Smooth muscle cell (in vitro differentiated cells): ENCODE measurements around the gene IQGAP2. TPM values are rescaled to one million over a fixed set of nuclear protein-coding genes. Genes with fewer than 3 reads are reported as not detected.

Experiments
- DNase-seq: peaks from one replicate; lab custom pipeline; 2025; ENCODE audit not compliant: unreplicated experiment; lab: John Stamatoyannopoulos, UW
- H2AFZ ChIP-seq: fragments of 200-600 bp; sonication (generic); 2 replicates; pipeline ENCODE4 v1.6.0; 2016; ENCODE audit warnings: antibody characterized with exemption, low read depth, mild to moderate bottlenecking
- H3F3A ChIP-seq: fragments of 200-600 bp; sonication (generic); 2 replicates; pipeline ENCODE4 v1.6.0; 2017; ENCODE audit warnings: antibody characterized with exemption, low read depth
- H3K27ac ChIP-seq: fragments of 200-600 bp; sonication (generic); 2 replicates; pipeline ENCODE4 v1.5.1; 2016; ENCODE audit warnings: low read depth, mild to moderate bottlenecking
- H3K27me3 ChIP-seq: fragments of 200-600 bp; sonication (generic); 2 replicates; pipeline ENCODE4 v1.6.1; 2016; ENCODE audit warnings: low read depth, mild to moderate bottlenecking
- H3K36me3 ChIP-seq: fragments of 200-600 bp; sonication (generic); 2 replicates; pipeline ENCODE4 v1.5.1; 2016; ENCODE audit warnings: low read depth
- H3K4me1 ChIP-seq: fragments of 200-600 bp; sonication (generic); 2 replicates; pipeline ENCODE4 v1.5.1; 2016; ENCODE audit warnings: low read depth
- H3K4me2 ChIP-seq: fragments of 200-600 bp; sonication (generic); 2 replicates; pipeline ENCODE4 v1.6.0; 2016; ENCODE audit warnings: mild to moderate bottlenecking
- H3K4me3 ChIP-seq: fragments of 200-600 bp; sonication (generic); 2 replicates; pipeline ENCODE4 v1.5.1; 2016; ENCODE audit warnings: mild to moderate bottlenecking
- H3K79me2 ChIP-seq: fragments of 200-600 bp; sonication (generic); 2 replicates; pipeline ENCODE4 v1.6.0; 2016; ENCODE audit warnings: low read depth, mild to moderate bottlenecking
- H3K9ac ChIP-seq: fragments of 200-600 bp; sonication (generic); 2 replicates; pipeline ENCODE4 v1.6.0; 2016; ENCODE audit warnings: low read depth
- H3K9me3 ChIP-seq: fragments of 200-600 bp; sonication (generic); replicated peaks from 2 replicates; pipeline ENCODE4 v1.5.1; 2016; ENCODE audit warnings: low read depth
- H4K20me1 ChIP-seq: fragments of 200-600 bp; sonication (generic); 2 replicates; pipeline ENCODE4 v1.6.0; 2016; ENCODE audit warnings: low read depth
- WGBS: methylation state at CpG from one replicate; pipeline ENCODE4 v1.1.7; 2016; ENCODE audit warnings: low lambda C conversion rate; 5-methylcytosine and 5-hydroxymethylcytosine counted together
- polyA plus RNA-seq: library from polyadenylated mRNA; unstranded; fragments of >200 nt; fragmentation: Nextera tagmentation; extraction: Ambion mirVana; gene quantifications from 2 replicates; pipeline ENCODE4 v1.2.1, GENCODE V29; 2016
- total RNA-seq: library from RNA; depleted of rRNA; stranded (reverse); fragments of >200 nt; gene quantifications from 2 replicates; pipeline ENCODE4 v1.2.3, GENCODE V29; 2014
- TF ChIP-seq, protein P1 (sequence below): fragments of 200-600 bp; sonication (generic); IDR thresholded peaks from 2 replicates; pipeline ENCODE4 v1.5.1; 2017; ENCODE audit warnings: borderline replicate concordance, mild to moderate bottlenecking, antibody characterized with exemption; ENCODE audit not compliant: insufficient read depth, poor library complexity, severe bottlenecking

IQGAP2 gene
- total and polyA plus RNA-seq, 2 experiments from 2014 or later: 7.3 to 16.6 TPM

DNA sequence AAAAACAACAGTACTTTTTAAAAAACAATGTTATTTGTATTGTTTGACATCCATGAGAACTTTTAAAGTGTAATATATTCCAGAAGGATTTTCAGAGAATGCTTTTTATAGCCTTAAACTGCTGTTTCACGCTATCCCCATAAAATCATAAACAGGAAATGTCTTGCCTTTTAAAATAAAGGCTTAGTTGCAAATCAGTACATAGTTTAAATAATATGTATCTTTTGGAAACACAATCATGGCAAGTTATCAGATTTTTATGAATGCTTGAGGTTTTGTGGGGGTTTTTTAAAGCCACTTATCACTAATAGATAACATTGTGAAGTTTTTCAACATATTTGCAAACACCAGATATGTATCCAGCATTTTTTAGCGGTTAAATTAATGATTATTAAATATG is 257.3 kb downstream of the IQGAP2 start:
- no peaks in the 10 kb centered on the region for H3F3A ChIP-seq
- no peak overlapping the region for H3K4me3 ChIP-seq
- H3K9me3 ChIP-seq: no peaks in the 10 kb centered on the region
- H3K27ac ChIP-seq: no peak overlapping the region
- H2AFZ ChIP-seq: no peak overlapping the region
- TF ChIP-seq, protein P1, sequence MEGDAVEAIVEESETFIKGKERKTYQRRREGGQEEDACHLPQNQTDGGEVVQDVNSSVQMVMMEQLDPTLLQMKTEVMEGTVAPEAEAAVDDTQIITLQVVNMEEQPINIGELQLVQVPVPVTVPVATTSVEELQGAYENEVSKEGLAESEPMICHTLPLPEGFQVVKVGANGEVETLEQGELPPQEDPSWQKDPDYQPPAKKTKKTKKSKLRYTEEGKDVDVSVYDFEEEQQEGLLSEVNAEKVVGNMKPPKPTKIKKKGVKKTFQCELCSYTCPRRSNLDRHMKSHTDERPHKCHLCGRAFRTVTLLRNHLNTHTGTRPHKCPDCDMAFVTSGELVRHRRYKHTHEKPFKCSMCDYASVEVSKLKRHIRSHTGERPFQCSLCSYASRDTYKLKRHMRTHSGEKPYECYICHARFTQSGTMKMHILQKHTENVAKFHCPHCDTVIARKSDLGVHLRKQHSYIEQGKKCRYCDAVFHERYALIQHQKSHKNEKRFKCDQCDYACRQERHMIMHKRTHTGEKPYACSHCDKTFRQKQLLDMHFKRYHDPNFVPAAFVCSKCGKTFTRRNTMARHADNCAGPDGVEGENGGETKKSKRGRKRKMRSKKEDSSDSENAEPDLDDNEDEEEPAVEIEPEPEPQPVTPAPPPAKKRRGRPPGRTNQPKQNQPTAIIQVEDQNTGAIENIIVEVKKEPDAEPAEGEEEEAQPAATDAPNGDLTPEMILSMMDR: no peak
- WGBS: 44% methylated on average over 2 of the region's 2 CpGs
- H4K20me1 ChIP-seq: no peaks in the 10 kb centered on the region
- no peaks in the 10 kb centered on the region for H3K79me2 ChIP-seq
- no peak for DNase-seq
- H3K4me2 ChIP-seq: peak overlapping the region; percentile 48
- H3K9ac ChIP-seq: no peak overlapping the region
- H3K27me3 ChIP-seq: no peaks in the 10 kb centered on the region
- H3K36me3 ChIP-seq: no peaks in the 10 kb centered on the region
- no peaks in the 10 kb centered on the region for H3K4me1 ChIP-seq

DNA sequence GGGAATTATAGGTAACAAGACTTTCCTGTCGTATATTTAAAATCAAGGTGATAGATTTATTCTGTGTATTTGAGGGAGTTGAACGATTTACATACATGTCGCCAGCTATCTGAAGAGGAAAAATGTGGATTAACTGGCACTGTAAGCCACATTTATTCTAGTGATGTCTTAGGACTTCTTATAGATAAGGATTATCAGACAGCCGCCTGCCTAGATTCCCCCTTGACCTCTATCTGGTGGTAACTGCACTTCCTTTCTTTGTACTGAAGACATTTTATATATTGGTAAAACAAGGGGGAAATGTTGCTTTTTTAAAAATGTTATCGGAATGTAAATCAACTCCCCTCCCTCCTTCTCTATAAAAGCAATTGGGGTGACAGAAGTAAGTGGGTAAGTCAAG is 259.4 kb downstream of the IQGAP2 start:
- Histone ChIP-seq H3K9me3 (no peaks in the 10 kb centered on the region), H3K79me2 (no peaks in the 10 kb centered on the region), H3K36me3 (no peaks in the 10 kb centered on the region), H4K20me1 (no peaks in the 10 kb centered on the region), H3F3A (no peaks in the 10 kb centered on the region), H3K27me3 (no peaks in the 10 kb centered on the region), H3K4me3 (no peak overlapping the region), H3K9ac (no peak overlapping the region), H3K4me2 (no peak overlapping the region), H3K27ac (no peak overlapping the region), H2AFZ (no peak overlapping the region), H3K4me1 (no peaks in the 10 kb centered on the region)
- TF ChIP-seq, protein P1: no peak
- no peak for DNase-seq
- 78% methylated on average over 5 of the region's 5 CpGs for WGBS

DNA sequence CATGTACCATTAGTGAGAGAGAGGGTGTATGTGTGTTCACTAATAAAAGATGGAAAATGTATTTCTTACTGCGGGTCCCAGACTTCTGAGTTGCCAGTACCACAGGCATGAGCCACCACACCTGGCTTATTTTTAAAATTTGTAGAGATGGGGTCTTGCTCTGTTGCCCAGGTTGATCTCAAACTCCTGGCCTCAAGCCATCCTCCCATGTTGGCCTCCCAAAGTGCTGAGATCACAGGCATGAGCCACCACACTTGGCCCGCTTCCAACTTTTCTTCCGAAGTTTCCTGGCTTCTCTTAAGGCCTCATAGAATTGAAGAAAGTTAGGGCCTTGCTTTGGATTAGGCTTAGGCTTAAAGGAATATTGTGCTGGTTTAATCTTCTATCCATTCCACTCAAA is 260.5 kb downstream of the IQGAP2 start:
- H3K79me2 ChIP-seq: no peaks in the 10 kb centered on the region
- no peaks in the 10 kb centered on the region for H3K27me3 ChIP-seq
- H3K27ac ChIP-seq: no peak overlapping the region
- no peak overlapping the region for H3K4me2 ChIP-seq
- H4K20me1 ChIP-seq: no peaks in the 10 kb centered on the region
- no peaks in the 10 kb centered on the region for H3F3A ChIP-seq
- TF ChIP-seq, protein P1: no peak
- no peaks in the 10 kb centered on the region for H3K36me3 ChIP-seq
- no peaks in the 10 kb centered on the region for H3K9me3 ChIP-seq
- H3K4me1 ChIP-seq: no peaks in the 10 kb centered on the region
- H3K4me3 ChIP-seq: no peak overlapping the region
- no peak overlapping the region for H2AFZ ChIP-seq
- WGBS: 90% methylated on average over 3 of the region's 3 CpGs
- DNase-seq: no peak
- no peak overlapping the region for H3K9ac ChIP-seq

DNA sequence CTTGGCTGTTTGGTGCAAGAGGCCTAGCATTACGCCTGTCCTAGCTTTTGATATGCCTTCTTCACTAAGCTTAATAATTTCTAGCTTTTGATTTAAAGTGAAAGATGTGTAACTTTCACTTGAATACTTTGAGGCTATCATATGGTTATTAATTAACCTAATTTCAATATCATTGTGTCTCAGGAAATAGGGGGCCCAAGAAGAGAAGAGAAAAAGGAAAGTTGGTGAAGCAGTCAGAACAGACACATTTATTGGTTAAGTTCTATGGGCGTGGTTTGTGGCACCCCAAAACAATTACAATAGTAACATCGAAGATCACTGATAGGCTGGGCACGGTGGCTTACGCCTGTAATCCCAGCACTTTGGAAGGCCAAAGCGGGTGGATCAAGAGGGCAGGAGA is 261.0 kb downstream of the IQGAP2 start:
- H2AFZ ChIP-seq: no peak overlapping the region
- H3K4me1 ChIP-seq: no peaks in the 10 kb centered on the region
- no peaks in the 10 kb centered on the region for H3K36me3 ChIP-seq
- no peaks in the 10 kb centered on the region for H4K20me1 ChIP-seq
- TF ChIP-seq, protein P1: no peak
- no peaks in the 10 kb centered on the region for H3F3A ChIP-seq
- WGBS: 96% methylated on average over 6 of the region's 6 CpGs
- H3K9ac ChIP-seq: no peak overlapping the region
- H3K27ac ChIP-seq: no peak overlapping the region
- no peaks in the 10 kb centered on the region for H3K27me3 ChIP-seq
- no peaks in the 10 kb centered on the region for H3K9me3 ChIP-seq
- no peak overlapping the region for H3K4me3 ChIP-seq
- no peak overlapping the region for H3K4me2 ChIP-seq
- H3K79me2 ChIP-seq: no peaks in the 10 kb centered on the region
- no peak for DNase-seq
